ENCODE measurements around the gene TENM3.

- TF ChIP-seq POLR2A (IDR thresholded peaks at IDR 0.05) (no peak), CTCF (IDR thresholded peaks at IDR 0.05) (no peak)
Measured at GRCh38 chr4:182593402-182593801, 350.2 kb downstream of the TENM3 start.

Measured in adrenal gland (tissue), 5 donors.